ENCODE results near the gene OR5M10.
"Not testable (repeated sequence)": the region's sequence is repeated elsewhere in the genome, so short reads cannot be mapped to it uniquely, and the experiment has no call there.

Gene OR5M10

GRCh38 chr11:56577621-56578020 lies at the start of gene OR5M10:
TSS of gene OR5M10 (minus strand) at chr11:56577721. CDS start at chr11:56577721, 0 bp downstream.
- FAIRE-seq = no peak

- FAIRE-seq = no peak
Observed at GRCh38 chr11:56625946-56626345, 48.4 kb upstream of the OR5M10 start.

GRCh38 chr11:56624661-56625110 lies 47.2 kb upstream of the OR5M10 start:
- peak; percentile 92 for FAIRE-seq

DNA sequence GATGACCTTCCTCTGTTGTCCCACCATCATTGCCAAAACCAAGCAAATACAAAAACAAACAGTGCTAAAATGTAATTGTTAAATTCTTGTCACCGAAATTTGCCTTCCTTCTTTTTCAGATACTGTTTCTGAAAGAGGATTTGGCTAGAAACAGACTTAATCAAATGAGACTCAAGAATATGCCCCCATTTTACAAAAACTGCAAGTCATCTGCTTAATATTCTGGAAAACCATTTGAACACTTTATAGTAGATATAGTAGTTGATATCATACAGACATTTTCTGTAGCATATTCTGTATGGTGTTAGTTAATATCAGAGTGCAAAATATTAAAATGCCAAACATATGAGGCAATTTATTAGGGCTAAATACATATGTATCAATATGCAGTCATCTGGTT lies 33.7 kb upstream of the OR5M10 start:
- FAIRE-seq = no peak

DNA sequence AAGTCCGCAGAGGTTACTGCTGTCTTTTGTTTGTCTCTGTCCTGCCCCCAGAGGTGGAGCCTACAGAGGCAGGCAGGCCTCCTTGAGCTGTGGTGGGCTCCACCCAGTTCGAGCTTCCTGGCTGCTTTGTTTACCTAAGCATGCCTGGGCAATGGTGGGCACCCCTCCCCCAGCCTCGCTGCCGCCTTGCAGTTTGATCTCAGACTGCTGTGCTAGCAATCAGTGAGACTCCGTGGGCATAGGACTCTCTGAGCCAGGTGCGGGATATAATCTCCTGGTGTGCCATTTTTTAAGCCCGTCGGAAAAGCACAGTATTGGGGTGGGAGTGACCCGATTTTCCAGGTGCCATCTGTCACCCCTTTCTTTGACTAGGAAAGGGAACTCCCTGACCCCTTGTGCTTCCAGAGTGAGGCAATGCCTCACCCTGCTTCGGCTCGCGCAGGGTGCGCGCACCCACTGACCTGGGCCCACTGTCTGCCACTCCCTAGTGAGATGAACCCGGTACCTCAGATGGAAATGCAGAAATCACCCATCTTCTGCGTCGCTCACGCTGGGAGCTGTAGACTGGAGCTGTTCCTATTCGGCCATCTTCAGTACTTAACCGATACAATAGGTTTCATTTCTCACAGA lies 14.7 kb upstream of the OR5M10 start:
- not testable (repeated sequence) for FAIRE-seq

DNA sequence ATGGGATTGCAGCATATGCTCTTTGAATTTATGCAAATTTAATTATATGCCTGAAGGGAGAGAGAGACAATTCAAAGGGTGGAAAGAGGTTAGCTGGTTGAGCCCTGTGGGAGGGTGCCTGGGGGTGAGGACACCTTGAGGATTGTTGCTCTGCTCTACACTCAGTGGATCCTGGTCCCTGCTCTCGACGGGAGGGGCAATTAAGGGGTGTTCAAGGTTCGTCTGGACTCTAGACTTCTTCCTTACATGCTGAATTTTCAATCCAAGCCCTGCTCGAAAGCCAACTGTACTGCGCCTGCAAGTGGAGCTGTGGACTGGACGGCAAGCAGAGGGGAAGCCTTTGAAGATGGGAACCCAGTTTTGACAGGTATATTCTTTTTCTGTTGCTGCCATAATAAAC lies 18.9 kb downstream of the OR5M10 start:
- no peak for FAIRE-seq

DNA sequence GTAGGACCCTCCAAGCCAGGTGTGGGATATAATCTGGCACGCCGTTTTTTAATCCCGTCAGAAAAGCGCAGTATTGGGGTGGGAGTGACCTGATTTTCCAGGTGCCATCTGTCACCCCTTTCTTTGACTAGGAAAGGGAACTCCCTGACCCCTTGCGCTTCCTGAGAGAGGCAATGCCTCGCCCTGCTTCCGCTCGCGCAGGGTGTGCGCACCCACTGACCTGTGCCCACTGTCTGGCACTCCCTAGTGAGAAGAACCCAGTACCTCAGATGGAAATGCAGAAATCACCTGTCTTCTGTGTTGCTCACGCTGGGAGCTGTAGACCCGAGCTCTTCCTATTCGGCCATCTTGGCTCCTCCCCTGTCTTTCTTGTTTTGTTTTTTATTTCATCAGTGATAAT lies 22.8 kb downstream of the OR5M10 start:
- not testable (repeated sequence) for FAIRE-seq

DNA sequence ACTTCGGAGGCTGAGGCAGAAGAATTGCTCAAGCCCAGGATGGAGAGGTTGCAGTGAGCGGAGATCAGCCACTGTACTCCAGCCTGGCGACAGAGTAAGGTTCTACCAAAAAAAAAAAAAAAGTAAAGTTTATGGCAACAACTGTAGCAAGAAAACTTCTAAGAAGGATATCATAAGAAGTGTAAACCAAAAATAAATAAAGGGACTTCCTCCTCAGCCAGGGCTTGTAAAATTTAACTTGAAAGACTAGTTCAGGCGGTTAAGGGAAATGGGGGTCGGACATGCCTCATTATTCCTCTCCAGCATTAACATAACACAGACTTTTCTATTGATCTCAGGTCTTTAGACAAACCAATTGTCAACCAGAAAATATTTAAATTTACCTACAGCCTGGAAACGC lies 32.0 kb downstream of the OR5M10 start:
- FAIRE-seq = no peak

DNA sequence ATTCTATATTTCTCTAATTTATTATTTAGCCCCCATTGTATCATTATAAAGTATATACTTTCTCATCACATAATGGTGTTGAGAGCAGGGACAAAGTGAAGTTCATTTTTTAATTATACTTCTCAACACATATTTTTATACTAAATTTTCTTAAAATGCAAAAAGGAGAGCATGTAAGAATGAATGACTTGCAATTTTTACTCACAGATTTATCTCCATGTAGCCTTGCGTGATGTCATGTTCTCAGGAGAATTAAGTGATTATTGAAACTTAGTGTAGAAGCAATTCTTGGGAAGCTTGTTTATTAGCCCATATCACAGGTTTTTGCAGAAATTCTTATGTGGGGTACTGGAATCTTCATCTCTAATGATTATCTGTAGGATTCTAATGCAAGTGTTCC lies 33.8 kb downstream of the OR5M10 start:
- FAIRE-seq = no peak

GRCh38 chr11:56543157-56543556 lies 34.4 kb downstream of the OR5M10 start, which contains the start of gene OR5M11:
TSS of gene OR5M11 (minus strand) at chr11:56543257. CDS start at chr11:56543257, 0 bp downstream.
- no peak for FAIRE-seq

DNA sequence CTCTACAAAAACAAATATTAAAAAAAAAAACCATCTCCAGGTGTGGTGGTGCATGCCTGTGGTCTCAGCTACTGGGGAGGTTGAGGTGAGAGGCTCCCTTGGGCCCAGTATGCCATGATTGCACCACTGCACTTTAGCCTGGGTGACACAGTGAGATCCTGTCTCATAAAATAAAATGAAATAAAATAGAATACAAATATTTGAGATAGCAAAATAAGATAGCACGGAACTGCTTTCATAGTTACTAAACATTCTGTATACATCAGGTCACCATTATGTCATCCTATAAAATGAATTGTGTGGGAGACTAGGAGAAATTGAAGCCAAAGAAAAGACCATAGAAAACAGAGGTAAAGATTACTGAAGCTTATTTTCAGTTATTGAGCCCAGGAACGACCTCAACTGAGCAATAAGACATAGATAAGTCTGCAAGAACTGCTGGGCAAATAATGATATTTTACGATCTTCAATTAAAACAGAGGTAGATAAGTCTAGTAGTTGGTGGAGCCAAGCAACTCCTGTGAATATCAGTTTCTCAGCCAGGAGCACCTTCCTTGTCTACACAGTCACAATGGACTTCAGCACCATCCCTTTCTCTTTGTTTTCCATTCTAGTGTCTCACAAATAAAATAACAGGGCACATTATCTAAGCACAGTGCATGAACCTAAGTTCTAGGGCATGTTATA lies 44.3 kb downstream of the OR5M10 start:
- FAIRE-seq = no peak

- no peak for FAIRE-seq
Observed at GRCh38 chr11:56531856-56532255, 45.7 kb downstream of the OR5M10 start.

All from islet of Langerhans (tissue), 1 donor.